Common myeloid progenitor, CD34-positive (primary cell): ENCODE data around the gene PLTP.

Experiments used
- CTCF ChIA-PET: fragments of 350-600 bp; sonication (Branson Sonifier 250); formaldehyde crosslinking; loops from one replicate; lab custom pipeline; 2021; ENCODE audit warnings: antibody characterized with exemption; lab: Charles Lee
- POLR2A ChIA-PET: fragments of 350-600 bp; sonication (Branson Sonifier 250); formaldehyde crosslinking; loops from one replicate; lab custom pipeline; 2021; ENCODE audit warnings: antibody characterized with exemption; lab: Charles Lee
- DNase-seq, 3 donors: peaks; one replicate each; pipeline versions ENCODE4 v3.0.0 to v3.0.0-alpha.2; 2013
- H3K27ac ChIP-seq, 2 experiments: 1 replicate in 1 of 2; 2 replicates in 1 of 2; pipeline ENCODE4 v1.7.0; 2013; ENCODE audit warnings: inconsistent platforms in 2 of 2, low read length in 2 of 2, mild to moderate bottlenecking in 2 of 2, low read depth in 1 of 2, moderate library complexity in 1 of 2; ENCODE audit not compliant: severe bottlenecking in 2 of 2, insufficient read depth in 1 of 2, poor library complexity in 1 of 2
- H3K27me3 ChIP-seq, 5 experiments: replicated peaks in 2 of 5; 1 replicate in 3 of 5; 2 replicates in 2 of 5; pipeline versions ENCODE4 v1.6.1 to v1.7.0; 2013; ENCODE audit warnings: low read length in 4 of 5, mild to moderate bottlenecking in 2 of 5, moderate library complexity in 2 of 5, inconsistent platforms in 1 of 5; ENCODE audit not compliant: insufficient read depth in 5 of 5, control insufficient read depth in 4 of 5
- H3K36me3 ChIP-seq, 4 experiments: 1 replicate in 2 of 4; 2 replicates in 2 of 4; pipeline versions ENCODE4 v1.6.1 to v1.7.0; 2013; ENCODE audit warnings: low read length in 3 of 4, control low read depth in 1 of 4, mild to moderate bottlenecking in 1 of 4; ENCODE audit not compliant: control insufficient read depth in 4 of 4, insufficient read depth in 4 of 4
- H3K4me1 ChIP-seq, 4 experiments: 1 replicate in 3 of 4; 2 replicates in 1 of 4; pipeline versions ENCODE4 v1.6.1 to v1.7.1; 2013; ENCODE audit warnings: low read length in 3 of 4, mild to moderate bottlenecking in 3 of 4, control low read depth in 1 of 4, inconsistent platforms in 1 of 4, moderate library complexity in 1 of 4; ENCODE audit not compliant: control insufficient read depth in 4 of 4, insufficient read depth in 4 of 4; ENCODE audit errors: control extremely low read depth in 1 of 4
- H3K4me3 ChIP-seq, 7 experiments: 1 replicate in 4 of 7; 2 replicates in 3 of 7; pipeline versions ENCODE4 v1.5.1 to v1.7.0; 2013; ENCODE audit warnings: mild to moderate bottlenecking in 7 of 7, low read length in 6 of 7, moderate library complexity in 6 of 7, inconsistent platforms in 2 of 7, low read depth in 2 of 7, control low read depth in 1 of 7; ENCODE audit not compliant: insufficient read depth in 4 of 7, control insufficient read depth in 1 of 7; ENCODE audit errors: extremely low read depth in 1 of 7
- H3K9me3 ChIP-seq, 5 experiments: 1 replicate in 4 of 5; 2 replicates in 1 of 5; pipeline versions ENCODE4 v1.6.1 to v1.7.1; 2013; ENCODE audit warnings: low read length in 4 of 5, mild to moderate bottlenecking in 2 of 5, inconsistent platforms in 1 of 5, low read depth in 1 of 5, moderate library complexity in 1 of 5; ENCODE audit not compliant: control insufficient read depth in 4 of 5, insufficient read depth in 2 of 5; ENCODE audit errors: control extremely low read depth in 1 of 5
- WGBS: methylation state at CpG from one replicate; pipeline ENCODE4 v1.1.5; 2013; ENCODE audit not compliant: insufficient coverage; 5-methylcytosine and 5-hydroxymethylcytosine counted together

PLTP gene

DNA sequence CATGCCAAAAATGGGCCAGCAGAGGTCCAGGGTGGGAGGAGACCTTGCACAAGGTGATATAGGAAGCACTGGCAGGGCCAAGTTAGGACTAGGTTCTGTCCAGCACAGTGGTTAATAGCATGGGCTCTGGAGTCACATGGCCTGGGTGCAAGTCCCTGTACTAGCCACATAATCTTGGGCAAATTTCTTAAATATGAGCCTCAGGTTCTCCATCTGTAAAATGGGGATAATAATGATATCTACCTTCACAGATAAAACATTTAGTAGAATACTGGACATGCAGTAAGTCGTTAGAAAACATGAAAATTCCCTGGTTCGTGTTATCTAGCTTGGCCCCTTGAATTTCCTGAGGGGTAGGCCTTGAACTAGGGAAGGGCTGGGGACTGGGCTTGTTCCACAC is 14.7 kb downstream of the PLTP start:
- CTCF ChIA-PET, result interaction anchor here (0.9 to 1.1 kb wide), 3 partner anchors 10 to 63 kb away, joined by 3 read pairs; partner anchors contain the start of gene SPATA25
- H3K27me3 ChIP-seq, result no peaks in the 10 kb centered on the region
- H3K4me3 ChIP-seq, result no peak overlapping the region
- peaks cover 3 to 10% (median 8%) of the 10 kb centered on the region in 4 experiments for H3K4me1 ChIP-seq
- H3K36me3 ChIP-seq, result peaks cover 11 to 68% (median 42%) of the 10 kb centered on the region in 4 experiments
- 100% methylated on average over 1 of the region's 2 CpGs for WGBS
- no peak overlapping the region for H3K27ac ChIP-seq
- H3K9me3 ChIP-seq, result no peaks in the 10 kb centered on the region
- POLR2A ChIA-PET, result no interaction called here
- DNase-seq, result no peak

DNA sequence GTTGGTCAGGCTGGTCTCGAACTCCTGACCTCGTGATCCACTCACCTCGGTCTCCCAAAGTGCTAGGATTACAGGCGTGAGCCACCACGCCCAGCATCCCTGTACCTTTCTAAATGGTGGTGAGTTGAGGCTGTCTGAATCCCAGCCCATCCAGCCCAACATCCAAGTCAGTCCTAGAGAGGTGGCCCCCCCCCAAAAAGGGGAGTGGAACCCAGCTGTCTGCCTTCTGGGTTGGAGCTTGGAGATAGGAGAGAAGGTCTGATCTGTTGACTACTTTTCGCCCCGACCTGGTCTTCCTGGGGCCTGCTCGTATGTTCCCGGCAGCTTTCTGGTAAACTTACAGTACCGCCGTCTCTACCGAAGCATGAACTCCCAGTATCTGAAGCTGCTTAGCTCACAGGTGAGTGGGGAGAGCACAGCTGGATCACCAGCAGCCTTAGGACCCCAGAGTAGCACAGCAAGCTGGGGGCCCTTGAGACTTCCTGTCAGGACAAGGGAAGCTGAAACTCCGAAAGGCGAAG is 15.3 kb downstream of the PLTP start:
- WGBS, result 100% methylated on average over 9 of the region's 14 CpGs
- Histone ChIP-seq H3K4me3 (no peak overlapping the region), H3K4me1 (peaks cover 8 to 16% (median 14%) of the 10 kb centered on the region in 4 experiments), H3K36me3 (peaks cover 11 to 65% (median 41%) of the 10 kb centered on the region in 4 experiments), H3K27me3 (no peaks in the 10 kb centered on the region), H3K27ac (no peak overlapping the region), H3K9me3 (no peaks in the 10 kb centered on the region)
- no peak for DNase-seq
- POLR2A ChIA-PET, result no interaction called here
- CTCF ChIA-PET, result interaction anchor here (0.9 to 1.1 kb wide), 3 partner anchors 9 to 63 kb away, joined by 3 read pairs; partner anchors contain the start of gene SPATA25

DNA sequence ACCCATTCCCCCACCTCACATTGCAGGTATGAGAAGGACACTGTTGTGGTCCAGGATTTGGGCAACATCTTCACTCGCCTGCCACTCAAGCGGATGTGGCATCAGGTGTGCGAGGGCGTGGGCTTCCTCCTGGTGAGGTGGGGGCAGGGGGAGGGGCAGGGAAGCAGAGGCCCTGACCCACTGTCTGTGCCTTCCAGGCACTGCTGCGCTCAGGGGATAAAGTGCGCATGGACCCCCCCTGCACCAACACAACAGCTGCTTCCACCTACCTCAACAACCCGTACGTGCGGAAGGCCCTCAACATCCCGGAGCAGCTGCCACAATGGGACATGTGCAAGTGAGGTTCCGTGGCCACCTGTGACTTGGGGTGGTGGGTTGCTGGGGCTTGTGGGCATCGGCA is 17.2 kb downstream of the PLTP start:
- H3K36me3 ChIP-seq, result peaks cover 11 to 61% (median 39%) of the 10 kb centered on the region in 4 experiments
- POLR2A ChIA-PET, result no interaction called here

DNA sequence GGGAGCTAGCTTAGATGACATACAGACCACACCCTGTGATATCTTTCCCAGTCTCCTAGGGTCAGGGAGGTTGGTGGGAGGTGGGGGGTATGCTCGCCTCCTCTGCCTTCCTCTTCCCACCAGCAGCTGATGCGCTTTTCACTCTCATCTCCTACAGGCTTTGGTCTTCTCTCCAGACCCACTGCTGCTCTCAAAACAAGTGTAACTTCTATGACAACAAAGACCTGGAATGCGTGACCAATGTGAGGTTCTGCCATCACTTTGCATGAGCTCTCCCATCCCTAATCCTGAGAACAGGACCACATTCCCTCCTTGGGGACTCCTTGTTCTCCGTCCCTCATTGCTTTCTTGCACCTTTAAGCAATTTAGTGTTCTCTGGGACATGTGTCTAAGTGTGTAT is 18.1 kb downstream of the PLTP start:
- 100% methylated on average over 1 of the region's 4 CpGs for WGBS
- Histone ChIP-seq H3K27me3 (no peaks in the 10 kb centered on the region), H3K36me3 (peaks cover 9 to 54% (median 34%) of the 10 kb centered on the region in 4 experiments), H3K9me3 (no peaks in the 10 kb centered on the region), H3K27ac (no peak overlapping the region), H3K4me3 (no peak overlapping the region), H3K4me1 (peaks cover 8 to 40% (median 36%) of the 10 kb centered on the region in 4 experiments)
- no peak for DNase-seq
- CTCF ChIA-PET, result interaction anchor here (0.8 to 5.8 kb wide), 2 partner anchors 12 to 25 kb away, joined by 3 to 30 read pairs; partner anchors contain the start of gene ZSWIM1
- POLR2A ChIA-PET, result interaction anchor here (0.5 kb wide), 1 partner anchor 555 kb away, joined by 3 read pairs; no protein-coding TSS in a partner anchor

More for the DNA sequence above, 17.2 kb downstream of the PLTP start:
- Histone ChIP-seq H3K4me1 (peaks cover 8 to 34% (median 30%) of the 10 kb centered on the region in 4 experiments), H3K27me3 (no peaks in the 10 kb centered on the region), H3K27ac (no peak overlapping the region), H3K4me3 (no peak overlapping the region), H3K9me3 (no peaks in the 10 kb centered on the region)
- 96% methylated on average over 5 of the region's 12 CpGs for WGBS
- no peak for DNase-seq
- CTCF ChIA-PET, result no interaction called here

DNA sequence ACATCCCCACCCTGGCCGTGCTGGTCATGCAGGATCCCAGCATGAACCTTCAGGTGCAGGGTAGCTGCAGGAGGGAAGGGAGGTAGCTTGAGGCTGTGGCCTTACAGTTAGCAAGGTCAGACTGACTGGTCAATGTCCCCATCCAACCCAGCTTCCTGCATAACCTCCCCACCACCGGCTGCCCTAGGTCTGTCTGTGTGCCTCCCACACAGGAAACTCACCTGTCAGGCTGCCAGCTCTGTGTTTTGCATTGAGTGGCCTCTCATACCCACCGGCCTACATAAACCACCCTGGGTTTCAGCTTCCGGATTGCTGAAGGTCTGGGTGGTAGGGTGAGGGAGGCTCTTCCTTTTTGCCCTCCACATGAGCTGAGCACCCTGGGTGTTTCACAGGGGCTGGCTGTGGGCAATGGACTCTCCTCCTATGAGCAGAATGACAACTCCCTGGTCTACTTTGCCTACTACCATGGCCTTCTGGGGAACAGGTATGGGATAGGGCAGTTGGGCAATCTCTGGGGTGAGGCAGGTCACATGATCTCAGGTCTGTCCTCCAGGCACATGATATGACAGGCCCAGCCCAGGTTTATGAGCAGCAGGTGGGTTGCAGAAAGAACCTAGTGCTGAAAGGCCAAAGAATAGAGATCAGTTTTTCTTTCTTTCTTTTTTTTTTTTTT is 19.0 kb downstream of the PLTP start:
- H3K4me3 ChIP-seq, result peak overlapping the region in 3 of 7 experiments; percentile 6 to 83 (median 19)
- no peaks in the 10 kb centered on the region for H3K27me3 ChIP-seq
- peaks cover 9 to 52% (median 30%) of the 10 kb centered on the region in 4 experiments for H3K36me3 ChIP-seq
- POLR2A ChIA-PET, result no interaction called here
- 78% methylated on average over 1 of the region's 4 CpGs for WGBS
- CTCF ChIA-PET, result interaction anchor here (0.9 to 5.8 kb wide), 7 partner anchors 9 to 94 kb away, joined by 3 to 30 read pairs (median 4); partner anchors contain the start of genes PCIF1 and ZSWIM1
- H3K27ac ChIP-seq, result no peak overlapping the region
- peaks cover 8 to 46% (median 39%) of the 10 kb centered on the region in 4 experiments for H3K4me1 ChIP-seq
- no peaks in the 10 kb centered on the region for H3K9me3 ChIP-seq
- no peak for DNase-seq

DNA sequence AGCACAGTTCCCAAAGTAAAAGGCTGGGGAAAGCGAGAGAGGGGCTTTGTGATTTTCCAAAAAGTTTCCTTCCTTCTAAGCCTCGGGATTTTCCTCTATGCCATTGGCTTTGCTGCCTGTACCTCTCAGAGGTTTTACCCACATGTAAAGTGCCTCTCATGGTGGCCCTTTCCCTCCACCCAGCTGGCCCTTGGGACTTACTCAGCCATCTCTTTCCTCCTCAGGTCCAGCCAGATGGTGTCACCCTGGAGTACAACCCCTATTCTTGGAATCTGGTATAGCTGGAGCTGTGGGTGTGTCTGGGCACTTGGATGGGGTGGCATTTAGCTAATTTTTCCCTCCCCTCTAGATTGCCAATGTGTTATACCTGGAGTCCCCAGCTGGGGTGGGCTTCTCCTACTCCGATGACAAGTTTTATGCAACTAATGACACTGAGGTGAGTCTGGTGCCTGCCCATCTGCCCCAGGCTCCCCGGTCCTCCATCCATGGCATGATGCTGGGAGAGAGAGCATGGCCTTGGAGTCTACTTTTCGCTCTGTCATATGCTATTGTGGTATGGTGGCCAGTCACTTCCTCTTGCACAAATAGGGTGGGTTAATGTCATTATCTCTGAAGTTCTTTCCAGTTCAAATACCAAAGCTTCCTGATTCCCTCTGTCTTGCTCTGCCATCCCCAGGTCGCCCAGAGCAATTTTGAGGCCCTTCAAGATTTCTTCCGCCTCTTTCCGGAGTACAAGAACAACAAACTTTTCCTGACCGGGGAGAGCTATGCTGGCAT is 19.7 kb downstream of the PLTP start:
- POLR2A ChIA-PET, result no interaction called here
- WGBS, result 86% methylated on average over 9 of the region's 9 CpGs
- H3K27me3 ChIP-seq, result no peaks in the 10 kb centered on the region
- CTCF ChIA-PET, result interaction anchor here (0.5 to 5.8 kb wide), 9 partner anchors 10 to 93 kb away, joined by 3 to 30 read pairs (median 4); partner anchors contain the start of genes PCIF1 and ZSWIM1
- peak in 2 of 3 donors; percentile 20 to 37 for DNase-seq
- H3K27ac ChIP-seq, result peak overlapping the region; percentile 25 to 70
- H3K36me3 ChIP-seq, result peaks cover 9 to 51% (median 30%) of the 10 kb centered on the region in 4 experiments
- peak overlapping the region in 6 of 7 experiments; percentile 71 to 86 (median 81) for H3K4me3 ChIP-seq
- peaks cover 8 to 46% (median 39%) of the 10 kb centered on the region in 4 experiments for H3K4me1 ChIP-seq
- H3K9me3 ChIP-seq, result no peaks in the 10 kb centered on the region
